ENCODE data around the gene DCPS. TPM values are rescaled to one million over a fixed set of nuclear protein-coding genes. Genes with fewer than 3 reads are reported as not detected.

The DCPS gene
- total RNA-seq, 1 experiment from 2014 or later = 26.2 TPM

- POLR2A ChIA-PET = no interaction called here
- Mint-ChIP-seq H3K9me3 (no peaks in the 10 kb centered on the region), H3K36me3 (no peaks in the 10 kb centered on the region), H3K4me1 (peaks cover 38% of the 10 kb centered on the region), H3K4me3 (no peak overlapping the region), H3K27me3 (ENCODE audit: low read depth) (no peaks in the 10 kb centered on the region), H3K27ac (no peak overlapping the region)
- CTCF ChIA-PET = interaction anchor here (1.4 to 3.2 kb wide), 3 partner anchors 33 to 121 kb away, joined by 4 to 17 read pairs (median 9); no protein-coding TSS in a partner anchor
- DNase-seq (ENCODE audit: low spot score) = no peak
- ATAC-seq = no peak
- TF ChIP-seq GRHL2 (CRISPR knock-in tag; IDR thresholded peaks at IDR 0.05; ENCODE audit: insufficient replicate concordance, severe bottlenecking) (no peak), CBFB (CRISPR knock-in tag; IDR thresholded peaks at IDR 0.05; ENCODE audit: low read depth) (no peak), ZMAT4 (CRISPR knock-in tag; IDR thresholded peaks at IDR 0.05) (no peak), HMGXB4 (CRISPR knock-in tag; IDR thresholded peaks at IDR 0.05) (no peak), ESRRA (CRISPR knock-in tag; IDR thresholded peaks at IDR 0.05; ENCODE audit: borderline replicate concordance) (no peak), NFYB (CRISPR knock-in tag; conservative IDR thresholded peaks at IDR 0.05; ENCODE audit: low read depth) (no peak), TP53 (CRISPR knock-in tag; IDR thresholded peaks at IDR 0.05) (no peak), E2F5 (CRISPR knock-in tag; IDR thresholded peaks at IDR 0.05) (no peak), JAZF1 (CRISPR knock-in tag; IDR thresholded peaks at IDR 0.05) (no peak)
Measured at GRCh38 chr11:126359431-126360048, 55.7 kb downstream of the DCPS start.

- Mint-ChIP-seq H3K36me3 (no peaks in the 10 kb centered on the region), H3K27ac (no peak overlapping the region), H3K4me1 (peaks cover 34% of the 10 kb centered on the region), H3K4me3 (no peak overlapping the region), H3K9me3 (no peaks in the 10 kb centered on the region), H3K27me3 (ENCODE audit: low read depth) (no peaks in the 10 kb centered on the region)
- no peak for ATAC-seq
- CTCF ChIA-PET = interaction anchor here (2.4 to 3.2 kb wide), 2 partner anchors 50 to 120 kb away, joined by 9 to 17 read pairs; no protein-coding TSS in a partner anchor
- no peak for DNase-seq (ENCODE audit: low spot score)
- no peak for TF ChIP-seq ATF2 (CRISPR knock-in tag; IDR thresholded peaks at IDR 0.05; ENCODE audit: borderline replicate concordance, low read depth)
- TF ChIP-seq ZNF532 (CRISPR knock-in tag; IDR thresholded peaks at IDR 0.05; ENCODE audit: borderline replicate concordance) = no peak
- no peak for TF ChIP-seq TEAD1 (CRISPR knock-in tag; IDR thresholded peaks at IDR 0.05)
- POLR2A ChIA-PET = no interaction called here
Measured at GRCh38 chr11:126360049-126360446, 56.2 kb downstream of the DCPS start.

- Mint-ChIP-seq H3K27ac (no peak overlapping the region), H3K4me1 (peaks cover 39% of the 10 kb centered on the region), H3K27me3 (ENCODE audit: low read depth) (no peaks in the 10 kb centered on the region), H3K9me3 (no peaks in the 10 kb centered on the region), H3K36me3 (no peaks in the 10 kb centered on the region), H3K4me3 (no peak overlapping the region)
- ChIA-PET CTCF (no interaction called here), POLR2A (no interaction called here)
- DNase-seq (ENCODE audit: low spot score) (no peak), ATAC-seq (no peak)
- no peak for TF ChIP-seq ZNF396 (CRISPR knock-in tag; IDR thresholded peaks at IDR 0.05; ENCODE audit: borderline replicate concordance)
- TF ChIP-seq E2F5 (CRISPR knock-in tag; IDR thresholded peaks at IDR 0.05) = no peak
- no peak for TF ChIP-seq PRRX2 (CRISPR knock-in tag; IDR thresholded peaks at IDR 0.05)
- no peak for TF ChIP-seq NR2C2 (CRISPR knock-in tag; IDR thresholded peaks at IDR 0.05)
- no peak for TF ChIP-seq JUN (CRISPR knock-in tag; IDR thresholded peaks at IDR 0.05)
- no peak for TF ChIP-seq USF1 (CRISPR knock-in tag; IDR thresholded peaks at IDR 0.05)
- no peak for TF ChIP-seq ZNF423 (CRISPR knock-in tag; IDR thresholded peaks at IDR 0.05)
Measured at GRCh38 chr11:126361400-126361799, 57.5 kb downstream of the DCPS start.
